Astrocyte (in vitro differentiated cells and primary cell): ENCODE results near the gene RETREG1.

Experiments used
- CTCF ChIP-seq: IDR thresholded peaks from 2 replicates; pipeline ENCODE4 v1.5.1; 2011; ENCODE audit warnings: low read depth, mild to moderate bottlenecking, inconsistent platforms, low read length, moderate library complexity; ENCODE audit not compliant: insufficient read depth
- EZH2 ChIP-seq: IDR thresholded peaks from 2 replicates; pipeline ENCODE4 v1.6.1; 2012; ENCODE audit warnings: mild to moderate bottlenecking, low read length, inconsistent platforms; ENCODE audit not compliant: insufficient read depth

GRCh38 chr5:16548115-16548514 is 68.7 kb downstream of the RETREG1 start:
- no peak for TF ChIP-seq CTCF
- TF ChIP-seq EZH2 = no peak
